Right kidney (tissue), 1 donor: Measurements from ENCODE around the gene RFX3.

Source experiments
- DNase-seq: peaks from one replicate; pipeline ENCODE4 v3.0.0-alpha.2; 2016

Gene RFX3

DNA sequence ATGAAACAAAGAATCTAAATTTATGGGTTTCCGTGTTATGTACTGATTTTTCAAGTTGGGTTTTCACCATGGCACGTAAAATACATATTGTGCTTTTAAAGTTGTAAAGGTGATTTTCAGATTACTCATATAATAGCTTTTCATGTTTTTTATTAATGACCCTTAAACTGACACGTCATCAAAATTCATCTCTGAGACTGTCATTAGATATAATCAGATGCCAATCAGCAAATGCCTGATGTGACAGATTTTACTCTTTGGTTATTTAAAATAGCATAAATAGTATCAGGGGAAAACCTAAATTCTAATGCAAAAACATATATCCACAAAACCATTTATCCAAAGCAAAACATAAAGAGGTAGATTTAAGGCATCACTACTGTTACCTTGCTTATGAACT lies 11.0 kb downstream of the RFX3 start:
- no peak for DNase-seq

DNA sequence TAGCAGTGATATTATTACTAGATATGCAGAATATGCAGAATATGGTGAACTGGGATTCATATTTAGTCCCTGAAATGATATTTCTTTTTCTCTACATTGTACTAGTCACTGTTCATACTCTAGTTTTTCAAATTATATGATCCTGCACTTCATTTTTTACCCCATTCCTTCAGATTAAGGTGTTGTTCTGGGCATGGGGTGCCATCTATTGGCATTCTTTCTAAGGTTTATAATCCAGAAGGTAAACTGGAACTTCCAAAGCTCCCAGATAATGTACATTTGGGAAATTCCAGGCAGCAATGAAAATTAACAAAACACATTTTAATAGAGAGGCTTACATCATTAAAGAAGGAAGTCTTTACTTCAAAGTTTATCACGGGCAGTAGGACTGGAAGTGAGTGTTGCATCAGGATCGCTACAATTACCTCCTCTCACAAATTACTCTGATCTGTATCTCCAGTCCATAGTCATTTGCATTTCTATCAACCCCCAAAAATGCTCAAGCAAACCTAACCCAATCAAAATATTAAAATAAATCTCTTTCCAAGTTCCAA lies 12.5 kb downstream of the RFX3 start:
- no peak for DNase-seq

DNA sequence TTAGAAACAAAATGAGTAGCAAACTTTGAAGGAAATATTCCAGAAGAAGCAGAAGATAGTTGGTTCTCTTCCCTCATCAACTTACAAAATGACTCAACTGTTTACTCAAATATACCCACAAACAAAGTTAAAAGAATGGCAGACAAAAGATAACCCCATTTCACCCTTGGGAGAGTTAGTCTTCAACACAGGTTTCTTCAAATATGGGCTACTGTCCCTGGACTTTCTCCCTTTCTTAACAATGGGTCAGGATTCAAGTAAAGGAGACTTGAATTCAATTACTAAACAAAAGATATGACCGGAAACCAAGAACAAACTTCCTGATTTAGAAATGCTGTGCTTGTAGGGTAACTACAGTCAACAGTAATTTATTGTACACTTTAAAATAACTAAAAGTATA lies 14.2 kb downstream of the RFX3 start:
- no peak for DNase-seq

DNA sequence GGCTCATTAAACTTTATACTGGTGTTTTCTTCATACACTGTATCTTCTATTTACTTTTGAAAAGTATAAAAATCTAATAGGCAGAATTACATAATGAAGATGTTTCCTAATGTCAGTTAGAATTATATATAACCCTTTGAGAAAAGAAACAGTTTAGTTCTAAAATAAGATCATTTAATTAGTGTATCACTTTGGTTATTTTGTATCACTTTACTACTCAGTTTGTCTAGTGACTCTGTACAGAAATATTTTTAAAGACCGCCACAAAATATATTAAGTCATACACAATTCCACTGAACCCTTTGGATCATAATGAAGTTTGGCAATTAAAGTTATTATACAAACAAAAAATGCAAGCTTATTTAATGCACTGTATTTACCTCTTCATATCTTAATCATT lies 15.0 kb downstream of the RFX3 start:
- DNase-seq = no peak

DNA sequence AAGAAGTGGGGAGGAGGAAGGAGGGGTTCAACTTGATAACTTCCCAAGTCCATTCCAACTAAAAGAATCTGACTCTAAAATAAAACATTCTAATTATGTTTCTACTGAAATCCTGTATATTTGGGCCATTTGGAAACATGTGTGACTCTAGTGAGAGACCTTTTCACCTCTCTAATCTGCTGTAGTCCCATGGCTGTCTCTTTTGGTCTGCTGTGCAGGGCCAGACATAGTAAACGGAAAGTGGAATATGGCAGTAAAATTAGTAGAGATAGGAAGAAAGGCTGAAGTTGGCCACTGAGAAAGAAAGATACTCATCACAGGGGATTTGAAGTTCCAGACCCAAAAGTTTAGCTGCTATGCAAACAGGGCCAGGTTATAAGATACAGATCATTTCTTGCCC lies 15.9 kb downstream of the RFX3 start:
- DNase-seq = no peak

DNA sequence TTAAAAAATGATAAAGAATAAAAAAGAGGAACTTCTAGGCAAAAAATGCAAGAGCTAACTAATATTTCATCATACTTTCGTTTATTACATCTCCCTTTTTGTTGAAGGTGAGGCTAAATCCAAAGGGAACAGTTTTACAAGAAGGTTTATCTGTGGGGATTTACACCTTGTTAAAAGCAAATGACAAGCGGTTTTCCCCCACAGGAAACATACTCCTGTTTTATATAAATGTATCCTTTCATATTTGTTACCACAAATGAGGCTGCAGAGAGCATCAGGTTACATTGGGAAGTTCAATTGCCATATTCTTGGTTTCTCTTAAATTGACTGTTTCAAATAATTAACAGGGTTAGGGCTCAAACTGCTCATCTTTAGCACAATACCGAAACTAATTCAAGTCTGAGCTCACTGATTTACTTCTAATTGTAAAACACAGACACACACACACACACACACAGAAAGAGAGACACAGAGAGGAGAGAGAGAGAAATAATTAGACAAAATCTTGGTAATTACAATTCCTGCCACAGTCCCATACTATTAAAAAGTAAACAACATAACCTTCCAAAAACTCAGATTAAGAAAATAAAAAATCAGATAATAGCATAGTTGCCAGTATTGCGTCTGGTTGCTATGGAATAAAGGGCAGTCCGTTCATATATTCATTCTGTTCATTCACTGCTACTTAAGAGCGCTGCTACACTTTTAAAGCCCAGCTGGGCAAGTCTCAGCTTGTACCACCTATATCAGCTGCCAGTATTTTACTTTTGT lies 17.1 kb downstream of the RFX3 start:
- DNase-seq = no peak

DNA sequence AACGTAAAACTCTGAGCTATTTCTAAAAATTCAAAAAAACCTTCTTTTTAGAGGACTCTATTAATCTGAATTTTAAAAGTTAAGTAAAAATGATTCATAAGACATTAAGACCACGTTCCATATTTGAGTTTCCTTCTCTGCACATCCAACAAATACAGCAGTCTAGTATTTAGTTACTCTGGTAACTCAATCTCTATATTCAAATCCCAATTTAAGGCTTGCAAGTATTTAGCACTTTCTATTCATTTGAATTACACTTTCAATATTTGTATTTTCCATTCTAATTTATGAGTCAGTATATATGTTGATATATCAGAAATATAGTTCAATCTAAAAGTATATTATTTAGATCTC lies 17.7 kb downstream of the RFX3 start:
- no peak for DNase-seq

DNA sequence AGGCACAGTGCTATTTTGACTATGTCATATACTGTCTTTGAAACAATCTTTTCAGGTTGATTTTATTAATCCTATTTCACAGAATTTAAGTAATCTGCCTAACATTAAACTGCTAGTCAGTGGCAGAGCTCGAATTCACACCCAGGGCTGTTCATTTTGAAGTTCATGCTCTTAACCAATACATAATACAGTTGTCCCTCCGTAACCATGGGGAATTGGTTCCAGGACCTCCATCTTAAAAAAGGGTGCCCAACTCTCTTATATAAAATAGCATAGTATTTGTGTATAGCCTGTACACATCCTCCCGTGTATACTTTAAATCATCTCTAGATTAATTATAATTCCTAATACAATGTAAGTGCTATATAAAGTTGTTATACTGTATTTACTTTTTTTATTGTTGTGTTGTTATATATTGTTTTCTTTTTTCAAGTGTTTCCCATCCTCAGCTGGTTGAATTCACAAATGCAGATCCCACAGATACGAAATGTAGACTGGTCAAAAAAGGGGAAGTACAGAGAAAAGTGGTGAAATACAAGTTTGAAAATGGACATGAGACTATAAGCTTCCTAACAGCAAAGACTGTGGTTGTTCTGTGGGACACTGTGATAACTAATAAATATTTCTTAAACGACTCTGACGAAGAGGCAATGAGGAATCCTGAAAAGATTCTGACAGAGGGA lies 18.3 kb downstream of the RFX3 start:
- DNase-seq = no peak

DNA sequence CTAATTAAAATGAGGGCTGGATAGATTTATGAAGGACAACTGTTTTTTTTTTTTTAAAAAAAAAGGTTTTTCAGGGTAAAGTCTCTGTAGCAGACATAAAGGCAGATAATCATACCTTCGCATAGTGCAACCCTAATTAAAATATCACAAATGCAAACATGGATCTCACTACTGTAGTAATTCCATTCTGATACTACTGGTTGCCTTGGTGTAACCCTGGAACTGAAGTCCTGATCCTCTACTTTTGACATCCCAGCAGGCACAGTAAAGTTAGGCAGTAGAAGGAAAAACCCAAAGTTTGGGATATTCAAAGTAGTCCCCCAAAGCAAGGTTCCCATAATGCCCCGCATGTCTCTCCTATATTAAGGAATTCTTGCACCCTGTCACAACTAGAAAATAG lies 19.6 kb downstream of the RFX3 start:
- DNase-seq = no peak

DNA sequence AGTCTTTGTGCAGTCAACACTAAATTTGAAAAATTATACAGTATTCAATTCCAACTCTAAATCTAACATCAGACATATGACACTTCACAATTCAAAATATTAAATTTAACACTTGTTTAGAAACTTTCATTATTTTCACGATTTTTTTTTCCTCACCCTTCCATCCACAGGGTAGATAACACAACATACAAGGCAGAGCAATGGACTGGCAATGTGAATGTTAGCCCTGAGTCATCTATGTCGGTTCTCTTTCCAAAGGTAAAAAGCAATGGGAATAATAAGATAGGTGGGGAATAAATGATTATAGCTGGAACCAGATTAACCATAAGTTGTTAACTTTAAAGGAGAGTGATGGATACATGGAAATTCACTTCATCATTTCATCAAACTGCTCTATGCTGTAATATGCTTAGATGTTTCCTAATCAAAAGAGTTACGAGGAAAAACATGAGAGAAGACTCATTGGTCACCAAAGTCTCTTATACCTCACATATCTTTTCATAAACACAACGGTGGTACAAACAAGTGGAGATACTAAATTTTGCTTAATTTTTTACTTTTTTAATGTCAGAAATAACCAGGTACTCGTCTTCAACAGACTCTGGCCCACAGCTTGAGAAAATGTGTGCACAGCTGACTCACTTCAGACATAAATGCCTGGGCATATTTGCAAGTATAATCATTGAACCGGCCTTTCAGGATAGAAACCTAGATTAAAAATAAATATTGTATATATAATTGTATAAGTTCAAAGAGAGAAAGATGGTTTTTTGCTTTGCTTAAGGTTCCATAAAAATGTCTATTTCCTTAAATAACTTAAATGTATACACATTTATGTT lies 23.0 kb downstream of the RFX3 start:
- no peak for DNase-seq

DNA sequence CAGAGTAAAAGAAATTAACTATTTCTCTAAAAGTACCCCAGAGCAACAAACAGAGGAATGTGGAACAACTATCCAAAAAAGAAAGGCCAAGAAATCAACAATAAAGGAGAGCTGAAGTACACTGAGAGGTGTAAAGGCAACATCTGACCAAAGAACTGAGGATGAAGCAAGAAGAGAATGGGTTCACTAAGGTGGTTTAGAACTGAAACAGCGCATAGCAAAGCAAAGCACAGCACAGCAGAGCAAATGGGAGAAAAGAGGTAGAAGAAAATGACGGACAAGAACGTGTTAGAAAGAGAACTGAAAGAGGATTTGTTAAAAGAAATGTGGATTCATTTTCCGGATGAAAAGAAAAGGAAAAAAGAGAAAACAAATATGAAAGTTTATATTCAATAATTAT lies 25.8 kb downstream of the RFX3 start:
- no peak for DNase-seq

DNA sequence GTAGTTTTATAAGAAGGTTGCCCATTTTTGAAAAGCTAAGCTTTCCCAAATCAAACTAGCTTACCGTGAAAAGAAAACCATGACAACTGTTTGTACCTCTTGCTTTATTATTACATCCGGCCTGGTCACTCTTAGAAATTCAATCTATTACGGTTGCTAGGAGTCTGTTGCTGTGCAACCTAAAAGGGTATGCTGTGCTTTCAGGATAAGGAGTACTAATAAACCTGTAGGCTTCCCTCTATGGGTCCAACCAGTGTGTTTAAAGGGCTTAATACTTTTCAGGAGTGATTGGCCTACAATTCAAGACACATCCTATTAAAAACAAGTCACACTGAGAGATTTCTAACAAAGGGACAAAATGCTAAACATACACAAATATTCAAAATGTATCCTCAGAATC lies 27.1 kb downstream of the RFX3 start:
- DNase-seq = no peak

DNA sequence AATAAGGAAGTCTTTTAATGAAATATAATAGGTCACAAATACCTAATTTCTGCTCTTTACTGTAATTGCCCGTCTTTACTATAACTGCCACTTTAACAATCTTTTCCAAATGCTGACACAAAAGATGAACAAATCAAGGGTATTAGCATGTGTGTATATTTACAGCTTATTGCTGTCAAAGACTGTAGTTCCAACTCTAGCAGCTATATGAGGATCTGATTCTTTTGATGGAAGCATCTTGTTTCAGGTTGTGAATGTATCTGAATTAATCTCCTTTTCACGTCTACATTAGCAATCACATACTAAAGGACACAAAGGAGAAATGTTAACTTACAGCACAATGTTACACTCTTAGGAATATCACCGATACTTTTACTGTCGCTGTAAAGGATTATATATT lies 27.9 kb downstream of the RFX3 start:
- no peak for DNase-seq

DNA sequence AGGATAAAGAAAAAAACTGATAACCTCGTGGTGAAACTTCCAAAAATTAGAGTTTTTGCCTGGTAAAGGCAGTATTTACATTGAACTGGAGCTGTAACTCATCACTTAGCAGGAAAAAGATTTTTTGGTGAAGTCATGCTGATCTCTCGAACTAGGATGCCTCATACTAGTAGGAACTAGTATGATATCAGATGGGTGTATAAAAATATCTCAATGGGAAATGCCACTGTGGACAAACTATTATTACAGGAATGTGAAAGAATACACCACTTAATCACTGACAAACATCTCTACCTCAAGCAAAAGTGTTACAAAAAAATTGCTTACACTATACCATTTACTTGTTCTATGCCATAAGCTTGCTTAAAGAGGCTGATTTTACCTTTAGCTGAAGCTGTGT lies 28.4 kb downstream of the RFX3 start:
- DNase-seq = no peak

DNA sequence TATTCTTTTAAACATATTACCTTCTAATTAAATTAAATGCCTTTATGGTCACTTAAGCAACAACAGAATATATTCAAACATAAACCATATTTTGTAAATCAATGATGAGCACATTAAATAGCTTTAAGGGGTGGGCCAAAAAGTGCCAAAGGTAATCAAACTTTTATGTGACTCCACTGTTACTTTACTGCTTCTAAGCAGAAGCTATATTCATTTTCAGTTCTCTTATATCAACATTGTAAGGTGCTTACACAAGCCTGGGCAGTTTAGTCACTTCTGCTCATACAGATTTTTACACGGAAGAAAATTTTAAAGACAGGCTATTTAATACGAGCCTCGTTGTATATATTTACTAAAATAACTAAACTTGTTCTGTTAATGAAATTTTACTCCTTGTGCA lies 29.9 kb downstream of the RFX3 start:
- no peak for DNase-seq

DNA sequence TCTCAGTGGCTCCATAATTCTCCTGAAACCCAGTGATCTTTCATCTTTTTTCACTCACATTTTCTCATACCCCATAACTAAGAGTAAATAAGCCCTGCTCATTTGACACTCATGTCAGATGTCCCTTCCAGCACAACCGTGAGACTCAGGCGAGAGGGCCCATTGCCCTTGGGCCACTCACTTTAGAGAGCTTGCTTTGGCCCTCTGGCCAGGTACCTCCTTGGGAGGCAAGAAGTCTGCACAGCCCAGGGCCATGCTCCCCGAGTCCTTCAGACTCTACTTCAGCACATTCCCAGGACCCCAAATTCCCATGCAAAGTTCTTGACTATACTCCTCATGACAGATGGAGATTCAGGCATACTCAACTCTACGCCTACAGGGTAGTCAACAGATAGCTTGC lies 33.6 kb downstream of the RFX3 start:
- DNase-seq = no peak

DNA sequence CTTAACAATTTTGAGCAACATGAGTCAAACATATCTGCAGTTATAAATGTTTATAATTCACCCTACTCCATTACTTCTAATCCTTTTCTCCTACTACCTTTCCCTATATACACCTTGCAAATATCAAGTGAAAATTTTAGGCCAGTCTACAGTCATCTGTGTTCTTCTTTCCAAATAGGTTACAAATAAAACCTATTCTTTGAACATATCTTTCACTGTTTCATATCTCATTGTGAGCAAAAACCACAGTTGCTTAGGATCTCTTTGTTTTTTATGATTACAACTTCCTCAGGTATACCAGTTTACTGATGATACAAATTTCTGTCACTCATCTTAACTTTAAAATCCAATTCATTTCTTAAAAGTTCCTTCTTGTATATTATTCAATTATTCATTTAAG lies 34.4 kb downstream of the RFX3 start:
- no peak for DNase-seq

DNA sequence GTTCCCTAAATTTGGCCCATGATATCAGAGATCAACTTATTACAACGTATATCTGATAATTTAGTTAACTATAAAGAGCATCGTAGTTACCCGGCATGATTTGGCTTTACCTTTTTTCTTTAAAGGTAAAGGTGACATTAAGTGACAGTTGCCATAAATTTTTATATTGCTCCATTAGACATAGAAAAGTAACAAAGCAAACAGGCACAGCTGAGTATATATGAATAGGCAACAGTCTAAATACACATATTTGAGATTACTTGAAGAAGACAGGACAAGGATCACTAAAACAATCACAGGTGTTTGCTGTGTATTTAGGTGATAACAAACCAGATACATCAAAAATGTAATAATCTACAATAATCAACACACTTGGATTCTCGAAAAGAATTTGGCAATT lies 34.8 kb downstream of the RFX3 start:
- DNase-seq = no peak

DNA sequence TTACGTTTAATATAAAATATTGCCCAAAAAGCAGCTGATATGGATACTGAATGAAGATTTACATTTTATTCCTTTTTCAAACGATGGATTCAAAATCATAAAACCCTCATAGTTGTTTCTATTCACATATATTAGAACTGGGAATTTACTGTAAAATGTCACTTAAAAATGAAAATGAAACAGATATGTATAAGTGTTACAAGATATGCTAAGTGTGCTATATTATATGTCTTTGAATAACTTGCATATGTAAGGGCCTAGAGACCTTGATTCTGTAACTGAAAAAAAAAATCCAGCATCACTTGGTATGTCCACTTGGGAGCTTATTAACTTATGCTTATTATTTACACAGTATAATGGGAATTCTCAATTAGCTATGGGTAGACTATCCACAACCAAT lies 43.2 kb downstream of the RFX3 start:
- no peak for DNase-seq

DNA sequence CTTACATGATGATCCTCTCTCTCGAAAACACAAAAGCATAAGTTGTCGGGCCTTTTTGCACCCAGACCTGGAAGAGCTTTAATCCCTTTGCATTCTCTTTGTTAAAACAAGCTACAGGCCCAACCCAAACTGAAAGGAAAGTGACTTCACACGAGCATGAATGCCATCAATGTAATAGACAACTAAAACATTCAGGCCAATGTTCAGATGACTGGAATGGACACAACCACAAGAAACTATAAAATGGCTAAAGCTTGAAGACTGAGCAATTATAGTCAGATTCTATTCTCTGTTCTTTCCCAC lies 45.5 kb downstream of the RFX3 start:
- DNase-seq = no peak

DNA sequence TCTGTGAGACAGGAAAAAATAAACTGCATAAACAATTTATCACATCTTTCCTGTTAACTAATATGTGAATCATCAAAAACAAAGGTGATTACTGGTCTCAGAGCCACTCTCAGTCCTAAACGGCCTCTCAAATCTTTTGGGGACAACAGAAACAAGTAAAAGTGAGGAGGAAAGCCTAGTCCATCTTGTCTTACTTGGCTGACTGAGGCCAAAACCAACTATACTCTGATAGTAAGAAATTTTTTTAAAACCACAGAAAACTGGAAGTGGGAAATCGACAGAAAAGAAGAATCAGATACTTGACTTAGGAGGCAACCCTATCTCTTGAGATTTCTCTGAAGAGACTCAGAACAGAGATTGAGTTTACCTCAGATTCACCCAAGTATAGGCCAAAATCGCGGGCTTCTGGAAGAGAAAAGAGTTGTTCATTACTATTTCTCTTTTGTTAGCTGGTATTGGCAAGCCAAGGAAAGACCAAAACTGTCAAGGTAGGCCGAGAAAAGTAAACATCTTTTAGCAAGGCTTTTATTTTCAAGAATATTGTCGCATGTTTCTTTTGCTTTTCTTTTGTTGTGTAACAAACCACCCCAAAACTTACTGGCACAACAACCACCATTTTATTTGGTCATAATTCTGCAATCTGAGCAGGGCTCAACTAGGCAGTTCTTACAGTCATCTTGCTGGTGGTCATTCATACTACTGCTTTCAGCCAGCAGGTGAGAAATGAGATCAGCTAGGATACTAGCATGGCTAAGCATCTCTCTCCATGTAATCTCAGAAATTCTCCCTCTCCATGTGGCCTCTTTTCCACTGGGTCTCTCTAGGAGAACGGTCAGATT lies 46.1 kb downstream of the RFX3 start:
- no peak for DNase-seq

DNA sequence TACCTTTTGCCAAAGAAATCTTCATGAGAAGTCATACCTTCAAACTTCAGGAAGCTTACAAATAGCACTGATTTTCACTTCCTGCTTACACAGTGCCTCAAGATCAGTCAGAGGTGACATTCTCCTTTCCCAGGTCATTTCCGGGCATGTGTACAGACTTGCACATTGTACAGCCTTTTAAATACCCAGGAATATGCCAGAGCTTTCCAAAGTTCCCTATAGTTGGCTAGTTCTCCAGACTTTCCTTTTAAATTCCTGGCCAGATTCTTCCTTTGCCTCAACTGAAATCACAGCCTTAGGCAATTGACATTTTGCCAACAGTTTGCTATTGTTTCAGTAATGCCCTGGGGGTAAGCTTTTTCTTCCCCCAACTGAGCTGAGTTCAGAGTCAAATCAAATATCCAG lies 47.2 kb downstream of the RFX3 start:
- DNase-seq = no peak
